GM23338 (cell line): Measurements from ENCODE around the gene ZSCAN30. TPM values are rescaled to one million over a fixed set of nuclear protein-coding genes. Genes with fewer than 3 reads are reported as not detected.

Source experiments
- ATAC-seq: fragments of 200-7000 bp; cut with Tn5 transposase; 3 replicates; pipeline ENCODE4 v1.9.1; 2020
- DNase-seq: peaks from one replicate; pipeline ENCODE4 v3.0.0-alpha.2; 2015; ENCODE audit warnings: low spot score
- H2AFZ ChIP-seq: fragments of 200-600 bp; sonication (generic); 2 replicates; pipeline ENCODE4 v1.8.0; 2016; ENCODE audit warnings: antibody characterized with exemption, mild to moderate bottlenecking, moderate library complexity
- H3F3A ChIP-seq: fragments of 200-600 bp; sonication (generic); replicated peaks from 2 replicates; pipeline ENCODE4 v1.8.0; 2017; ENCODE audit warnings: antibody characterized with exemption, mixed run types, low read depth
- H3K27ac ChIP-seq: fragments of 200-600 bp; sonication (generic); 2 replicates; pipeline ENCODE4 v1.6.1; 2016; ENCODE audit warnings: low read depth
- H3K27me3 ChIP-seq: fragments of 200-600 bp; sonication (generic); 2 replicates; pipeline ENCODE4 v1.8.0; 2016; ENCODE audit warnings: mild to moderate bottlenecking, mixed run types, moderate library complexity; ENCODE audit not compliant: insufficient read depth
- H3K36me3 ChIP-seq: fragments of 200-600 bp; sonication (generic); 2 replicates; pipeline ENCODE4 v1.8.0; 2016; ENCODE audit warnings: mild to moderate bottlenecking; ENCODE audit not compliant: insufficient read depth
- H3K4me1 ChIP-seq: fragments of 200-600 bp; sonication (generic); 2 replicates; pipeline ENCODE4 v1.8.0; 2016; ENCODE audit warnings: mild to moderate bottlenecking, moderate library complexity; ENCODE audit not compliant: insufficient read depth
- H3K4me2 ChIP-seq: fragments of 200-600 bp; sonication (generic); 2 replicates; pipeline ENCODE4 v1.7.1; 2017; ENCODE audit warnings: mixed run types
- H3K4me3 ChIP-seq: fragments of 200-600 bp; sonication (generic); 2 replicates; pipeline ENCODE4 v1.6.1; 2016; ENCODE audit warnings: mixed run types
- H3K79me2 ChIP-seq: fragments of 200-600 bp; sonication (generic); replicated peaks from 2 replicates; pipeline ENCODE4 v1.8.0; 2017; ENCODE audit warnings: mild to moderate bottlenecking; ENCODE audit not compliant: insufficient read depth
- H3K9me2 ChIP-seq: fragments of 200-600 bp; sonication (generic); 2 replicates; pipeline ENCODE4 v1.8.0; 2017; ENCODE audit not compliant: insufficient read depth
- H4K20me1 ChIP-seq: fragments of 200-600 bp; sonication (generic); replicated peaks from 2 replicates; pipeline ENCODE4 v1.8.0; 2017; ENCODE audit warnings: mild to moderate bottlenecking; ENCODE audit not compliant: insufficient read depth
- H3K27ac Mint-ChIP-seq: 2 replicates; pipeline ENCODE4 v1.8.0; 2020; ENCODE audit warnings: inconsistent platforms, mild to moderate bottlenecking, moderate library complexity, mixed read lengths
- H3K27me3 Mint-ChIP-seq: 3 replicates; pipeline ENCODE4 v1.8.0; 2022; ENCODE audit warnings: low read depth, mild to moderate bottlenecking, moderate library complexity, mixed read lengths, inconsistent platforms; ENCODE audit not compliant: insufficient read depth, poor library complexity
- H3K36me3 Mint-ChIP-seq: 3 replicates; pipeline ENCODE4 v1.8.0; 2021; ENCODE audit warnings: low read depth, mild to moderate bottlenecking, inconsistent platforms, moderate library complexity, mixed read lengths
- H3K4me1 Mint-ChIP-seq: 3 replicates; pipeline ENCODE4 v1.8.0; 2020; ENCODE audit warnings: mild to moderate bottlenecking, inconsistent platforms, mixed read lengths
- H3K4me3 Mint-ChIP-seq: 3 replicates; pipeline ENCODE4 v1.8.0; 2021; ENCODE audit warnings: moderate library complexity, mild to moderate bottlenecking, inconsistent platforms, mixed read lengths
- H3K9me3 Mint-ChIP-seq: 3 replicates; pipeline ENCODE4 v1.8.0; 2020; ENCODE audit warnings: moderate library complexity, mild to moderate bottlenecking, inconsistent platforms, mixed read lengths
- EZH2 ChIP-seq: fragments of 200-600 bp; sonication (generic); IDR thresholded peaks from one replicate; pipeline ENCODE4 v1.8.0; 2017; ENCODE audit warnings: antibody characterized with exemption, mild to moderate bottlenecking, low read depth; ENCODE audit not compliant: unreplicated experiment
- JUNB ChIP-seq: IDR thresholded peaks from one replicate; pipeline ENCODE4 v1.6.1; 2016; ENCODE audit warnings: antibody characterized with exemption; ENCODE audit not compliant: unreplicated experiment
- POLR2AphosphoS5 ChIP-seq: IDR thresholded peaks from 2 replicates; pipeline ENCODE4 v1.6.1; 2016; ENCODE audit warnings: antibody characterized with exemption, low read depth
- ZNF331 ChIP-seq: fragments of 250-450 bp; sonication (Bioruptor Pico); IDR thresholded peaks from 2 replicates; pipeline ENCODE4 v1.5.0; 2020; ENCODE audit warnings: low read depth, mild to moderate bottlenecking, moderate library complexity
- polyA plus RNA-seq: library from polyadenylated mRNA; unstranded; fragments of >200 nt; fragmentation: Nextera tagmentation; extraction: Ambion mirVana; gene quantifications from 2 replicates; pipeline ENCODE4 v1.2.1, GENCODE V29; 2016
- total RNA-seq: library from RNA; depleted of rRNA; stranded (reverse); fragments of >200 nt; shearing (Covaris generic); gene quantifications from 2 replicates; pipeline ENCODE4 v1.2.3, GENCODE V29; 2014
- TF ChIP-seq, protein P1 (sequence below): fragments of 250-450 bp; sonication (Bioruptor Pico); IDR thresholded peaks from 2 replicates; pipeline ENCODE4 v1.5.0; 2020; ENCODE audit warnings: mild to moderate bottlenecking, moderate library complexity
- TF ChIP-seq, protein P2 (sequence below): IDR thresholded peaks from 2 replicates; pipeline ENCODE4 v1.6.1; 2016; ENCODE audit warnings: antibody characterized with exemption

Gene ZSCAN30
- total and polyA plus RNA-seq, 2 experiments from 2014 or later = 12.3 to 21.8 TPM

DNA sequence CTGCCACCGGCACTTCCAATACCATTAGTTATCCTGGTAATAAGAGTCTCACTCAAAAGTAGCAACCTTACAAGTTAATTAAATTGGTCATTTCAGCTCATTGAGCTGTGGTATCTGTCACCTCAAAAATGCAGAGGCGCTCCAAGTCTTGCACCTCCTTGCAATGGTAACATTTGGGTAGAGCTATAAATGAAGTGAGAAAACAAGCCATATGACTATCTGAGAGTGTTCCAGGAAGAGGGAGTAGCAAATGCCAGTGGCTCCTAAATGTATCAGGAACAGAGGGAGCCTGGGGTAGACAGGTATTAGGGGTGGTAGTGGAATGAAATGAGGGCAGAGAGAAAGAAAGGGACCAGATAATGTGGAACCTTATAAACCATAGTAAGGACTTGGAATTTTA is 6.0 kb upstream of the ZSCAN30 start:
- ATAC-seq (no peak), DNase-seq (no peak)
- H3F3A ChIP-seq = no peaks in the 10 kb centered on the region
- H3K27ac ChIP-seq = no peak overlapping the region
- H3K4me3 ChIP-seq = no peak overlapping the region
- TF ChIP-seq, protein P1, sequence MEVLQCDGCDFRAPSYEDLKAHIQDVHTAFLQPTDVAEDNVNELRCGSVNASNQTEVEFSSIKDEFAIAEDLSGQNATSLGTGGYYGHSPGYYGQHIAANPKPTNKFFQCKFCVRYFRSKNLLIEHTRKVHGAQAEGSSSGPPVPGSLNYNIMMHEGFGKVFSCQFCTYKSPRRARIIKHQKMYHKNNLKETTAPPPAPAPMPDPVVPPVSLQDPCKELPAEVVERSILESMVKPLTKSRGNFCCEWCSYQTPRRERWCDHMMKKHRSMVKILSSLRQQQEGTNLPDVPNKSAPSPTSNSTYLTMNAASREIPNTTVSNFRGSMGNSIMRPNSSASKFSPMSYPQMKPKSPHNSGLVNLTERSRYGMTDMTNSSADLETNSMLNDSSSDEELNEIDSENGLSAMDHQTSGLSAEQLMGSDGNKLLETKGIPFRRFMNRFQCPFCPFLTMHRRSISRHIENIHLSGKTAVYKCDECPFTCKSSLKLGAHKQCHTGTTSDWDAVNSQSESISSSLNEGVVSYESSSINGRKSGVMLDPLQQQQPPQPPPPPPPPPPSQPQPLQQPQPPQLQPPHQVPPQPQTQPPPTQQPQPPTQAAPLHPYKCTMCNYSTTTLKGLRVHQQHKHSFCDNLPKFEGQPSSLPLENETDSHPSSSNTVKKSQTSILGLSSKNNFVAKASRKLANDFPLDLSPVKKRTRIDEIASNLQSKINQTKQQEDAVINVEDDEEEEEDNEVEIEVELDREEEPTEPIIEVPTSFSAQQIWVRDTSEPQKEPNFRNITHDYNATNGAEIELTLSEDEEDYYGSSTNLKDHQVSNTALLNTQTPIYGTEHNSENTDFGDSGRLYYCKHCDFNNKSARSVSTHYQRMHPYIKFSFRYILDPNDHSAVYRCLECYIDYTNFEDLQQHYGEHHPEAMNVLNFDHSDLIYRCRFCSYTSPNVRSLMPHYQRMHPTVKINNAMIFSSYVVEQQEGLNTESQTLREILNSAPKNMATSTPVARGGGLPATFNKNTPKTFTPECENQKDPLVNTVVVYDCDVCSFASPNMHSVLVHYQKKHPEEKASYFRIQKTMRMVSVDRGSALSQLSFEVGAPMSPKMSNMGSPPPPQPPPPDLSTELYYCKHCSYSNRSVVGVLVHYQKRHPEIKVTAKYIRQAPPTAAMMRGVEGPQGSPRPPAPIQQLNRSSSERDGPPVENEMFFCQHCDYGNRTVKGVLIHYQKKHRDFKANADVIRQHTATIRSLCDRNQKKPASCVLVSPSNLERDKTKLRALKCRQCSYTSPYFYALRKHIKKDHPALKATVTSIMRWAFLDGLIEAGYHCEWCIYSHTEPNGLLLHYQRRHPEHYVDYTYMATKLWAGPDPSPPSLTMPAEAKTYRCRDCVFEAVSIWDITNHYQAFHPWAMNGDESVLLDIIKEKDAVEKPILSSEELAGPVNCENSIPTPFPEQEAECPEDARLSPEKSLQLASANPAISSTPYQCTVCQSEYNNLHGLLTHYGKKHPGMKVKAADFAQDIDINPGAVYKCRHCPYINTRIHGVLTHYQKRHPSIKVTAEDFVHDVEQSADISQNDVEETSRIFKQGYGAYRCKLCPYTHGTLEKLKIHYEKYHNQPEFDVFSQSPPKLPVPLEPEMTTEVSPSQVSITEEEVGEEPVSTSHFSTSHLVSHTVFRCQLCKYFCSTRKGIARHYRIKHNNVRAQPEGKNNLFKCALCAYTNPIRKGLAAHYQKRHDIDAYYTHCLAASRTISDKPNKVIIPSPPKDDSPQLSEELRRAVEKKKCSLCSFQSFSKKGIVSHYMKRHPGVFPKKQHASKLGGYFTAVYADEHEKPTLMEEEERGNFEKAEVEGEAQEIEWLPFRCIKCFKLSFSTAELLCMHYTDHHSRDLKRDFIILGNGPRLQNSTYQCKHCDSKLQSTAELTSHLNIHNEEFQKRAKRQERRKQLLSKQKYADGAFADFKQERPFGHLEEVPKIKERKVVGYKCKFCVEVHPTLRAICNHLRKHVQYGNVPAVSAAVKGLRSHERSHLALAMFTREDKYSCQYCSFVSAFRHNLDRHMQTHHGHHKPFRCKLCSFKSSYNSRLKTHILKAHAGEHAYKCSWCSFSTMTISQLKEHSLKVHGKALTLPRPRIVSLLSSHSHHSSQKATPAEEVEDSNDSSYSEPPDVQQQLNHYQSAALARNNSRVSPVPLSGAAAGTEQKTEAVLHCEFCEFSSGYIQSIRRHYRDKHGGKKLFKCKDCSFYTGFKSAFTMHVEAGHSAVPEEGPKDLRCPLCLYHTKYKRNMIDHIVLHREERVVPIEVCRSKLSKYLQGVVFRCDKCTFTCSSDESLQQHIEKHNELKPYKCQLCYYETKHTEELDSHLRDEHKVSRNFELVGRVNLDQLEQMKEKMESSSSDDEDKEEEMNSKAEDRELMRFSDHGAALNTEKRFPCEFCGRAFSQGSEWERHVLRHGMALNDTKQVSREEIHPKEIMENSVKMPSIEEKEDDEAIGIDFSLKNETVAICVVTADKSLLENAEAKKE (CRISPR knock-in tag) = no peak
- TF ChIP-seq POLR2AphosphoS5 (no peak), EZH2 (no peak), JUNB (no peak), ZNF331 (no peak)
- TF ChIP-seq, protein P2, sequence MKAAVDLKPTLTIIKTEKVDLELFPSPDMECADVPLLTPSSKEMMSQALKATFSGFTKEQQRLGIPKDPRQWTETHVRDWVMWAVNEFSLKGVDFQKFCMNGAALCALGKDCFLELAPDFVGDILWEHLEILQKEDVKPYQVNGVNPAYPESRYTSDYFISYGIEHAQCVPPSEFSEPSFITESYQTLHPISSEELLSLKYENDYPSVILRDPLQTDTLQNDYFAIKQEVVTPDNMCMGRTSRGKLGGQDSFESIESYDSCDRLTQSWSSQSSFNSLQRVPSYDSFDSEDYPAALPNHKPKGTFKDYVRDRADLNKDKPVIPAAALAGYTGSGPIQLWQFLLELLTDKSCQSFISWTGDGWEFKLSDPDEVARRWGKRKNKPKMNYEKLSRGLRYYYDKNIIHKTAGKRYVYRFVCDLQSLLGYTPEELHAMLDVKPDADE = no peak
- peaks cover 43% of the 10 kb centered on the region for H3K36me3 Mint-ChIP-seq
- no peaks in the 10 kb centered on the region for H3K27me3 Mint-ChIP-seq
- peaks cover 3% of the 10 kb centered on the region; the same call in 1 of the 2 replicates for H3K4me1 ChIP-seq
- H3K9me3 Mint-ChIP-seq = peaks cover 4% of the 10 kb centered on the region; the same call in 1 of the 3 replicates
- peaks cover 52% of the 10 kb centered on the region for H3K79me2 ChIP-seq
- no peak overlapping the region for H2AFZ ChIP-seq
- no peaks in the 10 kb centered on the region for H3K9me2 ChIP-seq
- H3K4me2 ChIP-seq = no peak overlapping the region
- H4K20me1 ChIP-seq = peaks cover 5% of the 10 kb centered on the region
- H3K4me3 Mint-ChIP-seq = no peak overlapping the region
- peaks cover 6% of the 10 kb centered on the region for H3K4me1 Mint-ChIP-seq
- no peak overlapping the region for H3K27ac Mint-ChIP-seq
- peaks cover 2% of the 10 kb centered on the region; the same call in 1 of the 2 replicates for H3K36me3 ChIP-seq
- H3K27me3 ChIP-seq = no peaks in the 10 kb centered on the region
